Activated CD4-positive, CD25-positive, alpha-beta regulatory T cell treated with anti-CD3 and anti-CD28 coated beads, Interleukin-2, amount 50 U/mL, for 72 hours (primary cell): ENCODE data around the gene PHYHD1.
A peak's percentile ranks its signal among the peaks of the same experiment; 100 is the strongest.

Source experiments
- DNase-seq: peaks from one replicate; pipeline ENCODE4 v3.0.0; 2021

Gene PHYHD1

GRCh38 chr9:128901822-128902221 is 19.0 kb upstream of the PHYHD1 start:
- DNase-seq = no peak

GRCh38 chr9:128902351-128903078 is 18.3 kb upstream of the PHYHD1 start:
- DNase-seq = peak; percentile 76

GRCh38 chr9:128903079-128903461 is 17.7 kb upstream of the PHYHD1 start:
- no peak for DNase-seq

GRCh38 chr9:128903871-128904620 is 16.7 kb upstream of the PHYHD1 start:
- DNase-seq = no peak

- DNase-seq = no peak
These were observed 14.8 kb upstream of the PHYHD1 start for GRCh38 chr9:128905964-128906363.

- DNase-seq = no peak
These were observed 14.0 kb upstream of the PHYHD1 start for GRCh38 chr9:128906741-128907140.

GRCh38 chr9:128908372-128908771 is 12.4 kb upstream of the PHYHD1 start:
- DNase-seq = no peak

GRCh38 chr9:128909859-128910258 is 10.9 kb upstream of the PHYHD1 start:
- DNase-seq = no peak

GRCh38 chr9:128910906-128911305 is 9.9 kb upstream of the PHYHD1 start:
- DNase-seq = no peak

- DNase-seq = no peak
These were observed 9.2 kb upstream of the PHYHD1 start for GRCh38 chr9:128911529-128912035.

GRCh38 chr9:128912270-128912853 is 8.4 kb upstream of the PHYHD1 start:
- DNase-seq = no peak

GRCh38 chr9:128913048-128913900 is 7.5 kb upstream of the PHYHD1 start:
- no peak for DNase-seq

GRCh38 chr9:128913995-128914772 is 6.6 kb upstream of the PHYHD1 start:
- no peak for DNase-seq

GRCh38 chr9:128916204-128916603 is 4.6 kb upstream of the PHYHD1 start:
- no peak for DNase-seq

GRCh38 chr9:128916745-128917144 is 4.0 kb upstream of the PHYHD1 start:
- DNase-seq = no peak

GRCh38 chr9:128917151-128917849 is 3.5 kb upstream of the PHYHD1 start:
- no peak for DNase-seq

GRCh38 chr9:128918921-128919320 is 1.9 kb upstream of the PHYHD1 start:
- no peak for DNase-seq

- DNase-seq = no peak
These were observed 1.2 kb upstream of the PHYHD1 start for GRCh38 chr9:128919402-128920089.

GRCh38 chr9:128921881-128922763 is 1.3 kb downstream of the PHYHD1 start:
- no peak for DNase-seq

- DNase-seq = no peak
These were observed 2.7 kb downstream of the PHYHD1 start for GRCh38 chr9:128923493-128923883.
